Gastrocnemius medialis (tissue), 4 donors: Measurements from ENCODE around the gene PDGFC.

Experiments used
- POLR2A ChIP-seq, 2 donors: fragments of 450-650 bp; IDR thresholded peaks; one replicate each; pipeline ENCODE4 v1.6.1; 2017; ENCODE audit warnings: antibody characterized with exemption in 2 of 2, mild to moderate bottlenecking in 2 of 2, moderate library complexity in 2 of 2
- TF ChIP-seq, protein P1 (sequence below), 5 experiments: fragments of 450-650 bp in 3 of 5; fragments of 200-600 bp in 2 of 5; sonication (generic) in 2 of 5; IDR thresholded peaks in 4 of 5; conservative IDR thresholded peaks in 1 of 5; 1 replicate in 4 of 5; 2 replicates in 1 of 5; pipeline ENCODE4 v1.5.1; 2016 to 2019; ENCODE audit warnings: antibody characterized with exemption in 5 of 5, mild to moderate bottlenecking in 3 of 5, moderate library complexity in 3 of 5

DNA sequence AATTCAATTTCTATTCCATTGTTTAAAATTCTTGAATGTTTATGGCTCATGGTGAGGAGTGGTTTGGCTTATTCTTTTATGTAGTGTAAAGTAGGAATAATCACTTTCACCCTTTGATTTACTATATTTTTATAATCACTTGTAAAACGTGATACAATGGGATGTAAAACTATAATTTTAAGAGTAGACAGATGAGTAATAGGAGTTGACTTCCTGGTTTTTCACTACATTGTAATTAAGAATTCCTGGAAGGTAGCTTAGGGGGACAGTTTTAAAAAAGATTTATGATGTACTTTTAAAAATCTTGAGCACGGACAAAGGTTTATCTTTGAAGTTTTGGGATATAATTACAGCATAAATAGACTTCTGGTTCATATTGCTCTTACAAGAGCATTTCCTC, 65.3 kb downstream of the PDGFC start:
- no peak for TF ChIP-seq POLR2A (IDR thresholded peaks at IDR 0.05)
- TF ChIP-seq, protein P1, sequence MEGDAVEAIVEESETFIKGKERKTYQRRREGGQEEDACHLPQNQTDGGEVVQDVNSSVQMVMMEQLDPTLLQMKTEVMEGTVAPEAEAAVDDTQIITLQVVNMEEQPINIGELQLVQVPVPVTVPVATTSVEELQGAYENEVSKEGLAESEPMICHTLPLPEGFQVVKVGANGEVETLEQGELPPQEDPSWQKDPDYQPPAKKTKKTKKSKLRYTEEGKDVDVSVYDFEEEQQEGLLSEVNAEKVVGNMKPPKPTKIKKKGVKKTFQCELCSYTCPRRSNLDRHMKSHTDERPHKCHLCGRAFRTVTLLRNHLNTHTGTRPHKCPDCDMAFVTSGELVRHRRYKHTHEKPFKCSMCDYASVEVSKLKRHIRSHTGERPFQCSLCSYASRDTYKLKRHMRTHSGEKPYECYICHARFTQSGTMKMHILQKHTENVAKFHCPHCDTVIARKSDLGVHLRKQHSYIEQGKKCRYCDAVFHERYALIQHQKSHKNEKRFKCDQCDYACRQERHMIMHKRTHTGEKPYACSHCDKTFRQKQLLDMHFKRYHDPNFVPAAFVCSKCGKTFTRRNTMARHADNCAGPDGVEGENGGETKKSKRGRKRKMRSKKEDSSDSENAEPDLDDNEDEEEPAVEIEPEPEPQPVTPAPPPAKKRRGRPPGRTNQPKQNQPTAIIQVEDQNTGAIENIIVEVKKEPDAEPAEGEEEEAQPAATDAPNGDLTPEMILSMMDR (IDR thresholded peaks at IDR 0.05 in 4 of 5, conservative IDR thresholded peaks at IDR 0.05 in 1 of 5), result no peak
